ENCODE data around the gene TRMT1.
"Not testable (repeated sequence)": the region's sequence is repeated elsewhere in the genome, so short reads cannot be mapped to it uniquely, and the experiment has no call there.

DNA sequence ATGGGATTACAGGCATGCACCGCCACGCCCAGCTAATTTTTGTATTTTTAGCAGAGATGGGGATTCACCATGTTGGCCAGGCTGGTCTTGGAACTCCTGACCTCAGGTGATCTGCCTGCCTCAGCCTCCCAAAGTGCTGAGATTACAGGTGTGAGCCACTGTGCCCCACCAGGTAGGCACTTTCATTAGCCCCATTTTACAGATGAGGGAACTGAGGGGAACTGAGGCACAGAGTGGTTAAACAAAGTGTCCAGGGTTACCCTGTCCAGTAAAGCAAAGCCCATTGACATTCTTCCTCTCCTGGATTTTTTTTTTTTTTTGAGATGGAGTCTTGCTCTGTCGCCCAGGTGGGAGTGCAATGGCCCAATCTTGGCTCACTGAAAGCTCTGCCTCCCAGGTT is 49.6 kb upstream of the TRMT1 start:
- TF ChIP-seq FOXA1 (IDR thresholded peaks at IDR 0.05); PKNOX1 (IDR thresholded peaks at IDR 0.05); SP1 (IDR thresholded peaks at IDR 0.05); BHLHE40 (IDR thresholded peaks at IDR 0.05; ENCODE audit: borderline replicate concordance); NFRKB (IDR thresholded peaks at IDR 0.05); ARNT (IDR thresholded peaks at IDR 0.05); FOXM1 (IDR thresholded peaks at IDR 0.05; ENCODE audit: borderline replicate concordance); L3MBTL2 (conservative IDR thresholded peaks at IDR 0.05); ZNF384 (IDR thresholded peaks at IDR 0.05); LEF1 (IDR thresholded peaks at IDR 0.05; ENCODE audit: borderline replicate concordance): not testable (repeated sequence)
